MCF 10A (cell line): ENCODE data around the gene ADARB2. TPM values are rescaled to one million over a fixed set of nuclear protein-coding genes. Genes with fewer than 3 reads are reported as not detected.

Experiments used
- BruUV-seq: library from RNA; stranded (reverse); fragments of 400-500 nt; replicated peaks from 2 replicates; lab custom pipeline; 2021; lab: Mats Ljungman, UMichigan
- CTCF ChIA-PET: fragments of 300-600 bp; sonication (Branson Sonifier 250); formaldehyde crosslinking; extraction: SDS; loops from one replicate; lab custom pipeline; 2021; ENCODE audit warnings: antibody characterized with exemption, inconsistent platforms; lab: Yijun Ruan, JAX
- POLR2A ChIA-PET: fragments of 300-600, 350-650 bp; sonication (Branson Sonifier 250); formaldehyde crosslinking; extraction: SDS; loops from one replicate; lab custom pipeline; 2020; ENCODE audit warnings: antibody characterized with exemption, inconsistent platforms; lab: Yijun Ruan, JAX
- DNase-seq: peaks from one replicate; pipeline ENCODE4 v3.0.0-alpha.2; 2018; ENCODE audit not compliant: unreplicated experiment
- H3K27ac Mint-ChIP-seq: one replicate; pipeline ENCODE4 v1.8.0; 2022; ENCODE audit warnings: mild to moderate bottlenecking, low read depth, mixed read lengths; ENCODE audit not compliant: unreplicated experiment
- H3K27me3 Mint-ChIP-seq: one replicate; pipeline ENCODE4 v1.8.0; 2022; ENCODE audit warnings: mixed read lengths; ENCODE audit not compliant: insufficient read depth, unreplicated experiment
- H3K36me3 Mint-ChIP-seq: one replicate; pipeline ENCODE4 v1.8.0; 2022; ENCODE audit warnings: mild to moderate bottlenecking, moderate library complexity, mixed read lengths; ENCODE audit not compliant: insufficient read depth, unreplicated experiment
- H3K4me1 Mint-ChIP-seq: one replicate; pipeline ENCODE4 v1.8.0; 2022; ENCODE audit warnings: mixed read lengths; ENCODE audit not compliant: insufficient read depth, unreplicated experiment
- H3K4me3 Mint-ChIP-seq: one replicate; pipeline ENCODE4 v1.8.0; 2022; ENCODE audit warnings: mild to moderate bottlenecking, moderate library complexity, mixed read lengths; ENCODE audit not compliant: unreplicated experiment
- H3K9me3 Mint-ChIP-seq: one replicate; pipeline ENCODE4 v1.8.0; 2022; ENCODE audit warnings: mixed read lengths; ENCODE audit not compliant: unreplicated experiment
- intact Hi-C: fragments of 100-400 bp; cut with micrococcal nuclease; formaldehyde crosslinking; loops from 2 replicates; pipeline ENCODE4 v1.14.1; 2022
- total RNA-seq: library from RNA; stranded (reverse); gene quantifications from 2 replicates; pipeline ENCODE4 v1.2.3, GENCODE V29; 2022
- TF ChIP-seq, protein P1 (sequence below): fragments of 200-600 bp; IDR thresholded peaks from one replicate; pipeline ENCODE4 v1.8.0; 2022; ENCODE audit warnings: antibody characterized with exemption, mild to moderate bottlenecking; ENCODE audit not compliant: unreplicated experiment

The ADARB2 gene
- total RNA-seq, 1 experiment from 2014 or later: 0.96 TPM

DNA sequence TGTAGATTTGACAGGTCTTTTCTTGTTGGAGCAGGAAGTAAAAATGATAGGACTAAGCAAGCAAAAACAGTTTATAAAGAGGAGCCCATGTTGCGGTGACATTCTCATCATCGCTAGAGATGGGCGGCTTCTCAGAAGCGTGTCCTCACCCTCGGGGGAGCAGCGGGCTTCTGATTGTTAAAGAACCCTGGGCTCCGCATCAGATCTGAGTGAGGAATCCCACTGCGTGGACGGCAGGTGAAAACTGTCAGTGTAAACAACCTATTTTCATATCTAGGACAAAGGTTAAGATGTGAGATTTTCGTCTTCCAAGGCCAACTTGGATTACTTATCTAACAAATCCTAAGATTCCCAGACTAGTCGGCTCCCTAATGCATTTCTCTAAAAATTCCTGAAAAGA, 177.6 kb downstream of the ADARB2 start:
- BruUV-seq: no TSS peak
- ChIA-PET POLR2A (interaction anchor here (0.6 kb wide), 1 partner anchor 104 kb away, joined by 3 read pairs; no protein-coding TSS in a partner anchor), CTCF (interaction anchor here (0.5 kb wide), 1 partner anchor 120 kb away, joined by 5 read pairs; no protein-coding TSS in a partner anchor)
- Mint-ChIP-seq H3K9me3 (no peaks in the 10 kb centered on the region), H3K27ac (no peak overlapping the region), H3K4me1 (no peaks in the 10 kb centered on the region), H3K4me3 (no peak overlapping the region), H3K36me3 (no peaks in the 10 kb centered on the region), H3K27me3 (peaks cover 12% of the 10 kb centered on the region)
- TF ChIP-seq, protein P1, sequence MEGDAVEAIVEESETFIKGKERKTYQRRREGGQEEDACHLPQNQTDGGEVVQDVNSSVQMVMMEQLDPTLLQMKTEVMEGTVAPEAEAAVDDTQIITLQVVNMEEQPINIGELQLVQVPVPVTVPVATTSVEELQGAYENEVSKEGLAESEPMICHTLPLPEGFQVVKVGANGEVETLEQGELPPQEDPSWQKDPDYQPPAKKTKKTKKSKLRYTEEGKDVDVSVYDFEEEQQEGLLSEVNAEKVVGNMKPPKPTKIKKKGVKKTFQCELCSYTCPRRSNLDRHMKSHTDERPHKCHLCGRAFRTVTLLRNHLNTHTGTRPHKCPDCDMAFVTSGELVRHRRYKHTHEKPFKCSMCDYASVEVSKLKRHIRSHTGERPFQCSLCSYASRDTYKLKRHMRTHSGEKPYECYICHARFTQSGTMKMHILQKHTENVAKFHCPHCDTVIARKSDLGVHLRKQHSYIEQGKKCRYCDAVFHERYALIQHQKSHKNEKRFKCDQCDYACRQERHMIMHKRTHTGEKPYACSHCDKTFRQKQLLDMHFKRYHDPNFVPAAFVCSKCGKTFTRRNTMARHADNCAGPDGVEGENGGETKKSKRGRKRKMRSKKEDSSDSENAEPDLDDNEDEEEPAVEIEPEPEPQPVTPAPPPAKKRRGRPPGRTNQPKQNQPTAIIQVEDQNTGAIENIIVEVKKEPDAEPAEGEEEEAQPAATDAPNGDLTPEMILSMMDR: no peak
- DNase-seq: no peak
- intact Hi-C loops: no loop called here

DNA sequence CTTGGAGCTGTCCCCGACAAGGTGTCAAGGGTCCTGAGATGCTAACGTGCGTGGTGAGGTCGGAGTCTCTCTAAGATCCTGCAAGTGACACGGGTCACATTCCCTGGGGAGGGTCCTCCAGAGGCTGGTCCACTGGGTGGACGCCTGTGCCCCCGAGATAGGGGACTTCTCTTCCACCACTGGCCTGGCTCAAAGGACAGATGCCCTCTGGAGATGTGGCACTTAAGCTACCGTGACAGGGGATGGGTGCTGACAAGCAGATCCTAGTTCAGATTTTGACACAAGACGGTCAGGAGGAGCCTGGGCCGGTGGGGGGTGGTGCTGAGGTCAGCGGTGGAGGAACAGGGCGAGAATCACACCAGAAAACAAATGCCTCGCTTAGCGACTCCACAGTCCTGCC, 178.0 kb downstream of the ADARB2 start:
- peaks cover 12% of the 10 kb centered on the region for H3K27me3 Mint-ChIP-seq
- CTCF ChIA-PET: interaction anchor here (0.5 kb wide), 1 partner anchor 121 kb away, joined by 5 read pairs; no protein-coding TSS in a partner anchor
- intact Hi-C loops: no loop called here
- TF ChIP-seq, protein P1: no peak
- H3K4me3 Mint-ChIP-seq: no peak overlapping the region
- no peaks in the 10 kb centered on the region for H3K4me1 Mint-ChIP-seq
- no peaks in the 10 kb centered on the region for H3K36me3 Mint-ChIP-seq
- POLR2A ChIA-PET: interaction anchor here (0.6 kb wide), 1 partner anchor 104 kb away, joined by 3 read pairs; no protein-coding TSS in a partner anchor
- no peak for DNase-seq
- BruUV-seq: no TSS peak
- H3K27ac Mint-ChIP-seq: no peak overlapping the region
- H3K9me3 Mint-ChIP-seq: no peaks in the 10 kb centered on the region

DNA sequence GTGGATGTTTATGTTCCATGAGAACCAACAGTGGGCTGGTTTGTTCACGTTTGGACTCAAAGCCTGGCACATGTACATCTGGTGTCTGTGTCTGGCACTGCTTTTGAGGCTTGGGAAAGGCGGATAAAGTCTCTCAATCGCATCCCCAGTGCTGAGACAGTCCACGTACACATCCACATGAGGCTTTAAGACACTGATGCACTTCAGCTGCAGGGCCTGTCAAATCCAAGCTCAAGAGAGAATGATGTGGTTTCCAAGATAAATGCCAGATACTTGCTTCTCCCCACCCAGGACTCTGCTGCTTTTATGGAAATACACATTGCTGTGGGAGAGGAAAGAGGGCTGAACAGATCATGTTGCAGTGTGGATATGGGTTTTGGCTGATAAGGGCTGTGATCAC, 178.4 kb downstream of the ADARB2 start:
- CTCF ChIA-PET: no interaction called here
- peaks cover 12% of the 10 kb centered on the region for H3K27me3 Mint-ChIP-seq
- TF ChIP-seq, protein P1: no peak
- POLR2A ChIA-PET: no interaction called here
- no peak overlapping the region for H3K27ac Mint-ChIP-seq
- H3K4me3 Mint-ChIP-seq: no peak overlapping the region
- no peaks in the 10 kb centered on the region for H3K36me3 Mint-ChIP-seq
- DNase-seq: no peak
- BruUV-seq: no TSS peak
- no peaks in the 10 kb centered on the region for H3K4me1 Mint-ChIP-seq
- no peaks in the 10 kb centered on the region for H3K9me3 Mint-ChIP-seq
- intact Hi-C loops: no loop called here

DNA sequence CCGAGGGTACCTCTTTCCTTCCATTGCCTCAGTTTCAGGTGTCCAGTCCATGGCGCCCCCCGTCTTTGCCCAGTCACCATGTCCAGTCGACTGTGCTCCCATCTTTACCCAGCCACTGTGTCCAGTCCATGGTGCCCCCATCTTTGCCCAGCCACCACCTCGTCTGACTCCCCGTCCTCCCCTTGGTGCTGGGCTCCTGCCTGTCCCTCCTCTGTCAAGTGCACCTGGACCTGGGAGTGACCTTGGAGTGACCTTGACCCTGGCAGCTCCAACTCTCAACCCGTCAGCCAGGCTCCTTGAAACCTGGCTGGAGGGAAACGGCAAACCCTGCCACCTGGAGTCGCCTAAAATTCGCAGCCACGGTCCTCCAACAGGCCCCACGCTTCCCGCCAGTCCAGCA, 180.2 kb downstream of the ADARB2 start:
- Mint-ChIP-seq H3K4me3 (no peak overlapping the region), H3K9me3 (no peaks in the 10 kb centered on the region), H3K36me3 (no peaks in the 10 kb centered on the region), H3K27me3 (peaks cover 12% of the 10 kb centered on the region), H3K4me1 (no peaks in the 10 kb centered on the region), H3K27ac (no peak overlapping the region)
- BruUV-seq: no TSS peak
- TF ChIP-seq, protein P1: no peak
- ChIA-PET POLR2A (no interaction called here), CTCF (interaction anchor here (0.6 kb wide), 1 partner anchor 76 kb away, joined by 3 read pairs; no protein-coding TSS in a partner anchor)
- DNase-seq: no peak
- intact Hi-C loops: no loop called here
